Muscle layer of colon (tissue), 2 donors: Measurements from ENCODE around the gene TMEM106C.

ENCODE experiments used
- H3K27ac ChIP-seq: one replicate; pipeline ENCODE4 v1.7.0; 2013; ENCODE audit warnings: low read depth, mild to moderate bottlenecking, low read length, moderate library complexity
- H3K27me3 ChIP-seq, 2 donors: one replicate each; pipeline ENCODE4 v1.7.0; 2013; ENCODE audit warnings: low read length in 2 of 2, mild to moderate bottlenecking in 2 of 2; ENCODE audit not compliant: insufficient read depth in 2 of 2, control insufficient read depth in 1 of 2
- H3K36me3 ChIP-seq: one replicate; pipeline ENCODE4 v1.7.0; 2013; ENCODE audit warnings: mild to moderate bottlenecking, low read length; ENCODE audit not compliant: insufficient read depth
- H3K4me1 ChIP-seq: one replicate; pipeline ENCODE4 v1.7.0; 2013; ENCODE audit warnings: mild to moderate bottlenecking, low read length; ENCODE audit not compliant: insufficient read depth
- H3K4me3 ChIP-seq, 2 donors: one replicate each; pipeline ENCODE4 v1.7.0; 2013; ENCODE audit warnings: low read length in 2 of 2, low read depth in 1 of 2, mild to moderate bottlenecking in 1 of 2, moderate library complexity in 1 of 2
- H3K9ac ChIP-seq: one replicate; pipeline ENCODE4 v1.7.0; 2013; ENCODE audit warnings: low read length
- H3K9me3 ChIP-seq: one replicate; pipeline ENCODE4 v1.7.0; 2013; ENCODE audit warnings: mild to moderate bottlenecking, low read length
- donor health status: abdominal sarcoma.
- donor health status: Adenocarcinoma of cecum.

The TMEM106C gene

DNA sequence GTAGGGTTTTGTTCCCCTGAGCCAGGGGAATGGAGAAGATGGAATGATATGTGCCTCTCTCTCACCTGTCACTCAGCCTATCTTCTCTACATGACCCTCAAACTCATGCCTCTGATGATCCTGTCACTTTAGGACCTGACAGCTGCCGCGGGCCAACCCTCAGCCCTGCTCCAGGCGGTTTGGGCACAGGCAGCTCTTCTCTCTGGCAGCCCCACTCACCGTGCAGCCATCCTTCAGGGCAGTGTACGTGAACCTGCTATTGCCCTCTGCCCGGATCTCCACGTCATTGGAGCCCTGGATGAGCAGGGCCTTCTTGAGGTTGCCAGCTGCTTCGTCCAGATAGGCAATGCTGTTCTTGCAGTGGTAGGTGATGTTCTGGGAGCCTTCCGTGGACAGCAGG is 10.5 kb downstream of the TMEM106C start:
- H3K9ac ChIP-seq = no peak overlapping the region
- no peaks in the 10 kb centered on the region for H3K27me3 ChIP-seq
- H3K36me3 ChIP-seq = no peaks in the 10 kb centered on the region
- H3K9me3 ChIP-seq = no peaks in the 10 kb centered on the region
- no peak overlapping the region for H3K4me3 ChIP-seq
- H3K4me1 ChIP-seq = no peaks in the 10 kb centered on the region
- no peak overlapping the region for H3K27ac ChIP-seq

GRCh38 chr12:47975036-47975620 is 11.7 kb downstream of the TMEM106C start:
- Histone ChIP-seq H3K36me3 (no peaks in the 10 kb centered on the region), H3K27ac (no peak overlapping the region)

DNA sequence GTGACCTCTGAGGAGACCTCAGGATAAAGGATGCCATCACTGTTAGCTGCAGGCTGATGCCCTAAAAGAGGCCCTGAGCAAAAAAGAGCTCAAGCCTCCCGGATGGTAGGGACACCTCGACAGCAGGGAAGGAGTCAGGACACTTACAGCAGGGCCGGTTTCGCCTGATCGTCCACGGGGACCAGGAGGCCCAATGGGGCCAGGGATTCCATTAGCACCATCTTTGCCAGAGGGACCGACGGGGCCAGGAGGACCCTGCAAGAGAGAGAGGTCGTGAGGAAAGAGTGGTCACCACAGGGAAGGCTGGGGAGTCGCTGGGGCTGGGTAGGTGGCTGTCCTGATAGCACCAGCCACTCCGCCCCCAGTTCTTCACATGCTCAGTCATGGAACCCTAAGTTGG is 12.4 kb downstream of the TMEM106C start:
- H3K36me3 ChIP-seq = no peaks in the 10 kb centered on the region
- H3K9me3 ChIP-seq = no peaks in the 10 kb centered on the region
- no peaks in the 10 kb centered on the region for H3K4me1 ChIP-seq
- H3K4me3 ChIP-seq = no peak overlapping the region
- H3K9ac ChIP-seq = no peak overlapping the region
- H3K27me3 ChIP-seq = no peaks in the 10 kb centered on the region
- H3K27ac ChIP-seq = no peak overlapping the region

More at GRCh38 chr12:47975036-47975620, 11.7 kb downstream of the TMEM106C start:
- Histone ChIP-seq H3K4me1 (no peaks in the 10 kb centered on the region), H3K9ac (no peak overlapping the region), H3K27me3 (no peaks in the 10 kb centered on the region), H3K9me3 (no peaks in the 10 kb centered on the region), H3K4me3 (no peak overlapping the region)

DNA sequence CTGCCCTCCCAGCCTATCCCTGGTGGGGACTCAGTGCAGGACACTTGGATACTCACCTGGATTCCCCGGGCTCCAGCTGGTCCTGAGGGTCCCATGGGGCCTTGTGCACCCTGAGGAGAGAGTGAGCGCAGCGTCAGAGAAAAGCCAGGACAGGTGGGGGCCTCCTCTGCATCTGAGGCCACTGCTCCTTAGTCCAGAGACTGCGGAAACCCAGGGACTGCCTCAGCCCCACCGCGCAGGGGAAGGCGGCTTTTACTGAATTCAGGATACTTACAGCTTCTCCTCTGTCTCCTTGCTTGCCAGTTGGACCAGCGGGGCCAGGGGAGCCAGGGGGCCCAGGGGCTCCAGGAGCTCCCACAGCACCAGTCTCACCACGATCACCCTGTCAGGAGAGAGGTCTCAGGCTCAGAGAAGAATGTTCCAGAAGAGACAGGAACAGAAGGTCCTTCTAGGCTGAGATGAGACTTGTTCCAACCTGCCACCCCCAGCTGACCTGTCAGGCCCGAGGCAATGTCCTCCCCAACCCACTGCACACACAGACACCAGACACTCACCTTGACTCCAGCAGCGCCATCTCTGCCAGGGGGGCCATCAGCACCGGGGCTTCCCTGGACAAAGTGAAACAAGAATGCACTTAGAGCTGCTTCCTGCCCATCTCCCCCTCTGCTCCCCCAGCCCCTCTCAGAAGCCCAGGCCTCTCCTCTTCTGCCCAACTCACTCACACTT is 13.8 kb downstream of the TMEM106C start:
- Histone ChIP-seq H3K4me1 (no peaks in the 10 kb centered on the region), H3K9ac (no peak overlapping the region), H3K27me3 (no peaks in the 10 kb centered on the region), H3K27ac (no peak overlapping the region), H3K9me3 (no peaks in the 10 kb centered on the region), H3K36me3 (no peaks in the 10 kb centered on the region), H3K4me3 (no peak overlapping the region)

- no peaks in the 10 kb centered on the region for H3K27me3 ChIP-seq
- no peaks in the 10 kb centered on the region for H3K36me3 ChIP-seq
- H3K9me3 ChIP-seq = no peaks in the 10 kb centered on the region
- H3K9ac ChIP-seq = no peak overlapping the region
- no peak overlapping the region for H3K4me3 ChIP-seq
- no peak overlapping the region for H3K27ac ChIP-seq
- H3K4me1 ChIP-seq = no peaks in the 10 kb centered on the region
Measured at GRCh38 chr12:47977772-47978597, 14.6 kb downstream of the TMEM106C start.

DNA sequence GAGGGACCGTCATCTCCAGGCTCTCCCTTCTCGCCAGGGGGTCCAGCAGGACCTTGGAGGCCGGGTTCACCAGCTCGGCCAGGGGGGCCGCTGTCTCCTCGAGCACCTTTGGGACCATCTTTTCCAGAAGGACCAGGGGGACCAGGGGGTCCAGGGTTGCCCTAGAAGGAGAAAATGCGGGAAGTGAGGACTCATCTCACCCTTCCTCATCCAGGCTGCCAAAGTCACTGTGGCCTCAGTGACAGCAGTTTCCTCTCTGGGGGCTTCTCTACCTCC is 15.1 kb downstream of the TMEM106C start:
- Histone ChIP-seq H3K4me1 (no peaks in the 10 kb centered on the region), H3K36me3 (no peaks in the 10 kb centered on the region), H3K27me3 (no peaks in the 10 kb centered on the region), H3K9ac (no peak overlapping the region), H3K27ac (no peak overlapping the region), H3K9me3 (no peaks in the 10 kb centered on the region), H3K4me3 (no peak overlapping the region)

DNA sequence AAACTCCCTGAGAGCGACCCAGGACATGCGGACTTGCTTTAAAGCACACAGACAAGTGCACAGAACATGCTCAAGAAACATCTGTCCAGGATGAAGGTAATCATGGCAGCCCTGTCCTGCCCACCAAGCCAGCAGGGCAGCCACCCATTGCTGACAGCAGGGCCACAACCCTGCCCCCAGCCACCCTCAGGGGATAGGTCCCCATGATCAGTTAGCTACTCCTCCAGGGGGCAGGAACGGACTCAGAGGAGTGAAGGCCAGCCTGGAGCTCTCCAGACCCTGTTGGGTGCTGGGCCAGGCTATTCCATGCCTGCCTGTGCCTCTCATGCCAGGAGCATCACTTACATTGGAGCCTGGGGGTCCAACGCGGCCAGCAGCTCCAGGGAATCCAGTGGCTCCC is 15.8 kb downstream of the TMEM106C start:
- no peak overlapping the region for H3K27ac ChIP-seq
- H3K4me3 ChIP-seq = no peak overlapping the region
- no peak overlapping the region for H3K9ac ChIP-seq
- H3K36me3 ChIP-seq = no peaks in the 10 kb centered on the region
- no peaks in the 10 kb centered on the region for H3K4me1 ChIP-seq
- no peaks in the 10 kb centered on the region for H3K27me3 ChIP-seq
- no peaks in the 10 kb centered on the region for H3K9me3 ChIP-seq

GRCh38 chr12:47979686-47980085 is 16.3 kb downstream of the TMEM106C start:
- Histone ChIP-seq H3K9ac (no peak overlapping the region), H3K27me3 (no peaks in the 10 kb centered on the region), H3K36me3 (no peaks in the 10 kb centered on the region), H3K4me3 (no peak overlapping the region), H3K9me3 (no peaks in the 10 kb centered on the region), H3K27ac (no peak overlapping the region), H3K4me1 (no peaks in the 10 kb centered on the region)

GRCh38 chr12:47980197-47980596 is 16.8 kb downstream of the TMEM106C start:
- H3K4me1 ChIP-seq = no peaks in the 10 kb centered on the region
- H3K9ac ChIP-seq = no peak overlapping the region
- H3K4me3 ChIP-seq = no peak overlapping the region
- no peaks in the 10 kb centered on the region for H3K36me3 ChIP-seq
- H3K27me3 ChIP-seq = no peaks in the 10 kb centered on the region
- H3K9me3 ChIP-seq = no peaks in the 10 kb centered on the region
- H3K27ac ChIP-seq = no peak overlapping the region

GRCh38 chr12:47980779-47981495 is 17.5 kb downstream of the TMEM106C start:
- no peak overlapping the region for H3K27ac ChIP-seq
- H3K4me1 ChIP-seq = no peaks in the 10 kb centered on the region
- H3K36me3 ChIP-seq = no peaks in the 10 kb centered on the region
- H3K4me3 ChIP-seq = no peak overlapping the region
- H3K27me3 ChIP-seq = no peaks in the 10 kb centered on the region
- H3K9ac ChIP-seq = no peak overlapping the region
- no peaks in the 10 kb centered on the region for H3K9me3 ChIP-seq

DNA sequence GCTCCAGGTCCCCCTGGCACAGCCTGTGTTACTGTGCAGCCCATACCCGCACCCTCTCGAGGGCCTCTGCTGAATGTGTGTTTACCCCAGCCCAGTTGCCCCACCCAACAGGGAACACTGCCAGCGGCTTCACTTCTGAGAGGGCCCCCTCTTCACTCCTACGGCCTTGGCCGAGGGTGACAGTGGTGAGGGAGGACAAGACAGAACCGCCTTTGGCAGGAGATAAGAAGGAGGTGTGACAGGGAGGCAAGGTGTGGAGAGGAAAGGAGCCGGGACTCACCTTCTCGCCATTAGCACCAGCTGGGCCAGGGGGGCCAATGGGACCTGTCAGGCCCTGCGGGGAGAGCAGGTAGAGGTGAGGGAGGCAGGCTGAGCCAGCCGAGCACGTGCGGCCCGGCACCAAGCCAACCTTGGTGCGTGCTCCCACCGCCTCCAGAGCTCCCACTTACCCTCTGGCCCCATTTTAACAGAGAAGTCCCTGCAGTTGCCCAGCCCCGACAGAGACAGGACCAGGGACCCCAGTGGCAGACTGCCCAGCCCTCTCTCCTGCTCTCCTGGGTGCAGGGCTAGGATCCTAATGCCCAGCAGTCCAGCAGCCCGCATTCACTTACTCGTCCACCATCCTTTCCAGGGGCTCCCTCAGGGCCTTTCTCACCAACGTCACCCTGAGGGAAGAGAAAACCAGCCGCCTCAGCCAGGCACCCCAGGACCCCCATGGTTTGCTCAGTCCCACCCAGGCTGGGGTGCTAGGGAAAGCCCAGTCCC is 18.3 kb downstream of the TMEM106C start:
- no peaks in the 10 kb centered on the region for H3K9me3 ChIP-seq
- no peak overlapping the region for H3K4me3 ChIP-seq
- H3K27ac ChIP-seq = no peak overlapping the region
- H3K4me1 ChIP-seq = no peaks in the 10 kb centered on the region
- H3K36me3 ChIP-seq = no peaks in the 10 kb centered on the region
- H3K9ac ChIP-seq = no peak overlapping the region
- H3K27me3 ChIP-seq = no peaks in the 10 kb centered on the region
